Epithelial cell of prostate (primary cell): Measurements from ENCODE around the gene TDRD5.

Experiments used
- DNase-seq: peaks from one replicate; pipeline ENCODE4 v3.0.0-alpha.2; 2011; ENCODE audit warnings: low read depth, low spot score
- H3K27ac ChIP-seq: fragments of 450-650 bp; 2 replicates; pipeline ENCODE4 v1.5.1; 2017; ENCODE audit warnings: mild to moderate bottlenecking

Gene TDRD5, protein sequence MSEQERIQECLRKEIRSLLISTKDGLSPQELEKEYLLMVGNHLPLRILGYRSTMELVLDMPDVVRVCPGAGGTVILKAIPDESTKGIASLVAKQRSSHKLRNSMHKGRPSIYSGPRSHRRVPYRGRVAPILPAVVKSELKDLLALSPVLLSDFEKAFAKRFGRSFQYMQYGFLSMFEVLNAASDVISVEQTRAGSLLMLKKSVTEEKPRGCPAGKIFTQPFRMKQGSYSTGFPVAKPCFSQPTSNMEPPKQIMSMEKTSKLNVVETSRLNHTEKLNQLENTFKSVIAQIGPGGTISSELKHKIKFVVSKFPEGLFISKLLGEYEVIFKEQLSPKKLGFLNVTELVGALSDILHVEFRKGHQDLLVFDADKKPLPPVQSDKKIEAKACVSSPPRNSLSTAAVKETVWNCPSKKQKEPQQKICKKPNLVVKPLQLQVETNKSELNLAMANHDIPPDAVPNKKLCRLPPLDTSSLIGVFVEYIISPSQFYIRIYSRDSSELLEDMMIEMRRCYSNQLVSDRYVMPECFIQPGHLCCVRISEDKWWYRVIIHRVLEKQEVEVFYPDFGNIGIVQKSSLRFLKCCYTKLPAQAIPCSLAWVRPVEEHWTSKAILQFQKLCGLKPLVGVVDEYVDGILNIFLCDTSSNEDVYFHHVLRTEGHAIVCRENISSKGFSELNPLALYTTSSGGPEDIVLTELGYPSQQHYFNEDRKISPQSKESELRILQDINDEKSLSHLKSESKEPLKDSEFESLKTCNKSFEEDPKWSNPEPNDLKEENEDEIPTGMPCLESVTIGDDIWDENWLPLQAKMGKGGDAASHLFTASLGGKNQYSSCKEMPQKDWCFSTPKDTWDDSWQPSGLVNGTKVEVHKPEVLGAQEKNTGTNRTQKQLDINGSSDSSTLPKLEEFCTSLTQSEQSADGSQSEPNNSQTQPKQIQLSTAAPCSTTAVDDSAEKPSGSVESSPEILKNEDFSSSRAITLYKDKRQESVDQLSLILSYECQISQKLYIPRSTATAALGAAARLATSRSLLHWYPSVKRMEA

DNA sequence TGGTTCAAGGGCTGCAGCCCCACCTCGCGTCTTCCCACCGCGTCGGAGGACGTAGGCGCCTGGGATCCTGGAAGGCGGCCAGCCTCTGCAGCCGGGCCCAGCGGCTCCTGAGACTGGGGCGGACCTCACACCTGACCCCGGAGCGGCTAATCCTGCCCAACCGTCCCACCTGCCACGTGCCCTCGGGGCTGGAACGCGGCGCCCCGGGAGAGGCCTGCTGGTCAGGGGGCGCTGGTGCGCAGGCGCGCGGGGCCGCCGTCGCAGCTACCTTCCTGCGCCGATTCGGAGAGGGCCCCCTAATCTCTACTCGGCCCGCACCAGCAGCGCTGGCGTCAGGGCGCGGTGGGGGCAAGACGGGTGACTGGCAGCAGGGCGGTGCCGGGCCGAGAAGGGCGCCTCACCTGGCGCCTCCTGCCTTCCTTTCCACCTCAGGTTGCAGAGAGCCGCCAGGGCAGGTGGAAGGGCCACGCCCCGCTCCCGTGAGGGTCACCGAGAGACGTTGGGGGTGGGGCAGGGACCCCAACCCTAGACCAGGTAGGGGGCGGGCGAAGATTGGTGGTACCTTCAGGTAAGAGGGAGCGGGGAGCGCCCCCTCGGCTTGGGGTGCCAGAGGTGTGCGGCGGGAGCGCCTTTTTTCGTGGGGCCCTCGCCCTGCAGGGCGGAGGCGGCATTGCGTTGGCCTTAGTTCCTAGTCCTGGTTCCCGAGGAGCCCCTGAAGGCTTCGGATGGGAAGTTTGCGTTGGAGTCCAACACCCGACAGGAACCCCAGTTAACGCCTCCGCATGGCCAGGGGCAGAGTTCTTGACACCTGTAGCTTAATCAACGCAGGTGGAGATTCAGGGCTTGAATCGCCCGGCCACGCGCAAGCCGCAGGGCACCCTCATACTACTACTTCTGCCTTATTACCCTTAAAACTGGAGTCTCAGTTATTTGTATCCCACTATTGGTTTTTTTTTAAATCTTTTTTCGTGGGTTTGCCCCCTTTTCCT is at the start of gene TDRD5:
Gene TDRD5, plus strand, starts transcription at position 241 of the 989 bp plus-strand sequence. CDS start 784 bp downstream, outside the sequence.
- DNase-seq = no peak
- H3K27ac ChIP-seq = no peak within 1 kb of the TSS

GRCh38 chr1:179545321-179545720 is 46.3 kb upstream of the TDRD5 start:
- no peak for DNase-seq

GRCh38 chr1:179547021-179547535 is 44.6 kb upstream of the TDRD5 start:
- no peak overlapping the region for H3K27ac ChIP-seq

More at GRCh38 chr1:179545321-179545720, 46.3 kb upstream of the TDRD5 start:
- no peak overlapping the region for H3K27ac ChIP-seq

DNA sequence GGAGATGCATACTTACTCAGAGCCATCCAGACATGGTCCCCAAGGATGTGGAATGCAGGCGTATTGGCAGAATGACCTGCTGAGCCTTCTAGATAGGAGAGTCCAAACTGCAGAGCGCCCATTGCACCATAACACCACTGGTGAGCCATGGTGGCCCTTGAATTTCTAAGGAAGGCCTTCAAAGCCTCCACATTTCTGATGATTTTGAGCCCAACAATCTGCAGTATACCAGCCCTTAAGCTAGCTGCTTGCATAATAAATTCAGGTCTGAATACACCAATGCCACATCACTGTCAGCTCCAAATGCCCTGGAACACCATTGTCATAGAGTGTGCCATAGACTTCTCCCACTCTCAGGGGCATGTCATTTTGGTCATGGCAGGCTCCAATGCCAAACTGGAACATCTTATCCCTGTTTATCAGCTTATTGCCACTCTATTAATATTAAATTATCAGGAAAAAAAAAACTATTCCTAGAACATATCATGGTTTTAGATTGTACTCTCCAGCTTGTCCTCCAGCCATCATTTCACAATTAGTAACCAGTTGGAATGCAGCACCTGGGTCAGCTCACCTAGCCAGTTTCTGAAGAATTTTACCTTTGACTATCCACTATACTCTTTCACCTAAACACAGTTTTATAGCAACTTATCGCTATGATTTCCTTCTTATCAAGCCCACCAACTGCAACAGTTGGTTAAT is 42.8 kb upstream of the TDRD5 start:
- DNase-seq = no peak
- no peak overlapping the region for H3K27ac ChIP-seq

More at GRCh38 chr1:179547021-179547535, 44.6 kb upstream of the TDRD5 start:
- DNase-seq = no peak

- no peak for DNase-seq
Measured at GRCh38 chr1:179549368-179549700, 42.3 kb upstream of the TDRD5 start.

GRCh38 chr1:179550746-179551682 is 40.6 kb upstream of the TDRD5 start:
- no peak overlapping the region for H3K27ac ChIP-seq
- peak; percentile 3 for DNase-seq

More at GRCh38 chr1:179549368-179549700, 42.3 kb upstream of the TDRD5 start:
- no peak overlapping the region for H3K27ac ChIP-seq

DNA sequence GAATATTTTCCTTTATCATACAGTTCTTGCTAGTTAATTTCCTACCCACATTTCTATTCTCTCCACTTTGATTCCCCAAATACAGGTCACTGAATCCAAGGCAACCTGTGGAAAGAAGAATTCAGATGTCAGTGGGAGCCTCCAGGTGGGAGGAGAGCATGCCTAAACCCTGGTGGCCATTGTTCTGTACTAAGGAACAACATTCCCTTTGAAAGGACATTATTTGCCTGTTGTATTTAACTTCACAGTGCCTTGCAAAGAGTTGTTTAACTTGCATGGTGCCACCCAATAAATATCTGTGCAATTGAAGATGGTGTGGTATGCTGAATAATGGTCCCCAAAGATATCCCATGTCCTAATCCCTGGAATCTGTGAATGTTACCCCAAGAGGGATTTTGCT is 37.2 kb upstream of the TDRD5 start:
- no peak overlapping the region for H3K27ac ChIP-seq
- DNase-seq = no peak

GRCh38 chr1:179558078-179558477 is 33.6 kb upstream of the TDRD5 start:
- no peak overlapping the region for H3K27ac ChIP-seq
- no peak for DNase-seq

DNA sequence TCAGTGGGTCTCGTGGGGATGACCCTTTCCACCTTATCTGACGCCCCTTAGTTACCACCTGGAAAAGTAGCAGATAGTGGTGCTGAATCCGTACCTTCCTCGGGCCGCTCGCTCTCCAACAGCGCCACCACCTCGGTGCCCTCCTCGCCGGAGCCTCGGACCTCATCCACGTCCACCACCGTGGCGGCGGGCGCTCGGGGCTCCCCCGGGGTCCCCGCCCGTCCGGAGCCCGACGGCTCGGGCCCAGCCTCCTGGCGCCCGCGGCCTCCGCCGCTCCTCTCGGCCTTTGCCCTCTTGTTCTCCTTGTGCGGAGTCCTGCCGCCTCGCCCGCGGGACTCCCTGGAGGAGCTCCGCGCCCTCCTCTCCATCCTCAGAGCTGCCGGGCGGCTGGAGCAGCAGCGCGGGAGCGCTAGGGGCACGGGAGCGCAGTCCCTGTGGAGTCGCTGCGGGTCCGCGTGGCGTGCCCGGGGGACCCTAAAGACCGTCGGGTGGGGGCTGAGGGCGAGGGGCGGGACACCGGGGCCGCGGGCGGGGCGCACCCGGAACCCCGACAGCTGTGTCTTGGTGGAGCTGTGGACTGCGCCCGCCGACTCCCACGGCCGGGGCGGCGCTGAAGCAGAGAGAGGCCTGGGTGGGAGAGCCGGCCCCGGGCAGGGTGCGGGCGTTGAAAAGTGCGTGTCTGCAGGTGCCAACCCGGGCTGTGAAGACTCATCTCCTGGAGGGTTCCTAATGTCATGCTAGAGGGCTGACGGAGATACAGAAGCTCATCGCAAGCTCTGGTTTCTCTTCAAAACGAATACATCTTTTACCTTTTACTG is 15.9 kb upstream of the TDRD5 start, which contains the start of gene NPHS2:
Gene NPHS2, minus strand, starts transcription at position 452 of the 818 bp plus-strand sequence. Its CDS starts 84 bp downstream, at position 368.
- H3K27ac ChIP-seq = no peak within 1 kb of the TSS
- DNase-seq = no peak

DNA sequence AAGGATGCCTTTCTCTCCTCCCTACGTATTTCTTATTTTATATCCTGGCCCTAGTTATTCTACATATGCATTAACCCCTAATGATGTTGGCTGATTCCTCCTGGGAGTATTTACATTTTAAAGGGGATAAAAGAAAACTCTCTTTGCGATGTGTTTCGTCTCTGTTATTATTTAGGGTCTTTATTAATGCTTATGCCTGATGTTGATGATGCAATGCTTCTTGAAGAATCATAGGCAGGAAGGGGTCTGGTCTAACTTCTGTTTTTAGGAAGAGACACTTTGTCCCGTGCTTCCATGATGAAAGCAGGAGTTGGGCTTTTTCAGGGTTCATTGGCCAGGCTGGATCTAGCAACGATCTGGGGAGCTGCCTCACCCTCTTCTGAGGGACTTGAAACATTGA is 15.1 kb upstream of the TDRD5 start:
- no peak overlapping the region for H3K27ac ChIP-seq
- DNase-seq = no peak

DNA sequence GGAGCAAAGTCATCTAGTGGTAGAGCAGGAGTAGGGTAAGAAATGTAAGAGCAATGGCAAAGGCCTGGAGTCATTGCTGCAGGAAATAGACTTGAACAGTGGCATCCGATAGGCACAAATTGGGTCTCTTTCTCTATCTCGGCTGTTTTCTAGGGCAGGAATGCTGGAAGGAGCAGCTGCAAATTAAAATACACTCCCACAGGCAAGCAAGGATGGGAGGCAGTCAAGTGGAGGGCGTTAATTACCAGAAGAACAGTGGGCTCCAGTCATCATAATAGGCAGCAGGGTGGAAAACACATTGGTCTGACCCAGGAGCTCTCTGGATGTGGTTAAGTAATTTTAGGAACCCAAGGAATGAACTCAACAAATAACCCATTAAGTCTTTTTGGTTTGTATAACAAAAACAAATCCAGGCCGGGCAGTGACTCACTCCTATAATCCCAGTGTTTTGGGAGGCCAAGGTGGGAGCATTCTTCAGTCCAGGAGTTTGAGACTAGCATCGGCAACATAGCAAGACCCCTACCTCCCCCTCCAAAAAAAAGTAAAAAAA is 7.8 kb upstream of the TDRD5 start:
- DNase-seq = no peak
- H3K27ac ChIP-seq = no peak overlapping the region

GRCh38 chr1:179586107-179586823 is 5.4 kb upstream of the TDRD5 start:
- H3K27ac ChIP-seq = no peak overlapping the region
- DNase-seq = no peak

- H3K27ac ChIP-seq = no peak overlapping the region
- no peak for DNase-seq
Measured at GRCh38 chr1:179587336-179587735, 4.3 kb upstream of the TDRD5 start.

DNA sequence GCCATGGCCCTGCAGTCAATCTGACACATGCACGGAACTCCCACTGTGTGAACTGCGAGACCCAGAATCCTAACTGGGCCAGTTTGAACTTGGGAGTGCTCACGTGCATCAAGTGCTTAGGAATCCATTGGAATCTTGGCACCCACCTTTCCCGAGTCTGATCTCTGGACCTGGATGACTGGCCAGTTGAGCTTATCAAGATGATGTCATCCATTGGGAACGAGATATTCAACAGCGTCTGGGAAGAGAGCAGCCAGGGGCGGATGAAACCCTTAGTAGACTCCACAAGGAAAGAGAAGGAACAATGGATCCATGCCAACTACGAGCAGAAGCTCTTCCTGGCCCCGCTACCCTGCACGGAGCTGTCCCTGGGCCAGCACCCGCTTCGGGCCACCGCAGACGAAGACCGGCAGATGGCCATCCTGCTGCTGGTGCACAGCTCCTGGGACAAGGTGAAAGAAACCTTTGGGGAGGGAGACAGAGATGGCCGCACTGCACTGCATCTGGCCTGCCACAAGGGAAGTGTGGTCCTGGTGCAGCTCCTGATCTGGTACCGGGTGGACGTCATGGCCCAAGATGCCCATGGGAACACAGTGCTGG is 3.1 kb upstream of the TDRD5 start:
- no peak overlapping the region for H3K27ac ChIP-seq
- no peak for DNase-seq

- no peak for DNase-seq
Measured at GRCh38 chr1:179589509-179589908, 2.1 kb upstream of the TDRD5 start.

GRCh38 chr1:179590671-179591070 is 961 bp upstream of the TDRD5 start:
- no peak overlapping the region for H3K27ac ChIP-seq
- DNase-seq = no peak

More at GRCh38 chr1:179589509-179589908, 2.1 kb upstream of the TDRD5 start:
- no peak overlapping the region for H3K27ac ChIP-seq
